MM.1S (cell line): ENCODE data around the gene PLEKHS1.
"Not testable (repeated sequence)": the region's sequence is repeated elsewhere in the genome, so short reads cannot be mapped to it uniquely, and the experiment has no call there.

ENCODE experiments used
- CTCF ChIP-seq: fragments of 300-600 bp; sonication (generic); IDR thresholded peaks from 2 replicates; pipeline ENCODE4 v1.5.1; 2016; ENCODE audit warnings: antibody characterized with exemption, low read length, mixed read lengths
- EZH2phosphoT487 ChIP-seq: fragments of 300-600 bp; sonication (generic); IDR thresholded peaks from 2 replicates; pipeline ENCODE4 v1.6.1; 2018; ENCODE audit warnings: antibody characterized with exemption, low read length

DNA sequence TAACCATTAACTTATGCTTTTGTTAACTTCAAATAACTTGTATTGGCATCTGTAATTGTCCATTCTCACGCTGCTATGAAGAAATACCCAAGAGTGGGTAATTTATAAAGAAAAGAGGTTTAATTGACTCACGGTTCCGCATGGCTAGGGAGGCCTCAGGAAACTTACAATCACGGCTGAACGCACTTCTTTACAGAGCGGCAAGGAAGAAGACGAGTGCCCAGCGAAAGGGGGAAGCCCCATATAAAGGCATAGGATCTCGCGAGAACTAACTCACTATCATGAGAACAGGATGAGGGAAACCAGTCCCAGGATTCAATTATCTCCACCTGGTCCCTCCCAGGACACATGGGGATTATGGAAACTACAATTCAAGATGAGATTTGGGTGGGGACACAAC lies 77.1 kb downstream of the PLEKHS1 start:
- TF ChIP-seq CTCF, EZH2phosphoT487: not testable (repeated sequence)
